Suprapubic skin (tissue), 4 donors: Measurements from ENCODE around the gene ASF1A. TPM values are rescaled to one million over a fixed set of nuclear protein-coding genes. Genes with fewer than 3 reads are reported as not detected.

Source experiments
- DNase-seq, 2 donors: peaks; one replicate each; pipeline ENCODE4 v3.0.0-alpha.2; 2019; ENCODE audit warnings: low spot score in 2 of 2
- H3K27ac ChIP-seq: fragments of 200-600 bp; sonication (generic); one replicate; pipeline ENCODE4 v1.5.1; 2019
- H3K27me3 ChIP-seq: fragments of 200-600 bp; sonication (generic); one replicate; pipeline ENCODE4 v1.5.1; 2019
- H3K36me3 ChIP-seq: fragments of 200-600 bp; sonication (generic); one replicate; pipeline ENCODE4 v1.5.1; 2019
- H3K4me1 ChIP-seq: fragments of 200-600 bp; sonication (generic); one replicate; pipeline ENCODE4 v1.5.1; 2019
- H3K4me3 ChIP-seq: fragments of 200-600 bp; sonication (generic); one replicate; pipeline ENCODE4 v1.5.1; 2019; ENCODE audit warnings: mild to moderate bottlenecking
- H3K9me3 ChIP-seq: fragments of 200-600 bp; sonication (generic); one replicate; pipeline ENCODE4 v1.5.1; 2019
- CTCF ChIP-seq, 2 donors: fragments of 200-600 bp in 1 of 2; fragments of 450-650 bp in 1 of 2; sonication (generic) in 1 of 2; IDR thresholded peaks; one replicate each; pipeline ENCODE4 v1.5.1; 2016 to 2019; ENCODE audit warnings: antibody characterized with exemption in 2 of 2, mild to moderate bottlenecking in 1 of 2, moderate library complexity in 1 of 2
- EP300 ChIP-seq: sonication (generic); formaldehyde crosslinking; IDR thresholded peaks from one replicate; pipeline ENCODE4 v1.6.1; 2017; ENCODE audit warnings: antibody characterized with exemption
- POLR2A ChIP-seq, 2 donors: fragments of 450-650 bp; IDR thresholded peaks; one replicate each; pipeline ENCODE4 v1.6.1; 2017; ENCODE audit warnings: antibody characterized with exemption in 2 of 2, mild to moderate bottlenecking in 2 of 2, moderate library complexity in 2 of 2
- POLR2AphosphoS5 ChIP-seq, 3 donors: sonication (generic); formaldehyde crosslinking; IDR thresholded peaks; one replicate each; pipeline ENCODE4 v1.6.1; 2017; ENCODE audit warnings: antibody characterized with exemption in 3 of 3
- WGBS: methylation state at CpG from one replicate; pipeline ENCODE4 v1.1.5; 2018; 5-methylcytosine and 5-hydroxymethylcytosine counted together
- total RNA-seq, 4 donors: library from RNA; depleted of rRNA; stranded (reverse); fragments of >200 nt; gene quantifications; one replicate each; pipeline ENCODE4 v1.1.0, GENCODE V29; 2016

Gene ASF1A
- total RNA-seq, 4 donors from 2014 or later, result 11.3 to 15.7 (median 13.6) TPM

DNA sequence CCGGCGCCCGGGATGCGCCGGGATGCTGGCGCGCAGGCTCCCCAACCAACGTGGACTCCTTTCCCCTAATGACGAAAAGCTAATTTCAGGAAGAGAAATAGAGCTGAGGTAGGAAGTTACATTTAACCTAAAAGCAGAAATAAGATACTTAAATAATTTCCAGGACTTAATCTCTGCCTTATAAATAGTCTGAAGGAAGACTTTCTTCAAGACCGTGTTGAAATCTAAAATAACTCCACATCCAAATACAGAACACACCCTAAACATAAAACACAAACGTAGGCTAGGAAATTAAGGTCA, 1.3 kb downstream of the ASF1A start:
- Histone ChIP-seq H3K27ac (peak overlapping the region; percentile 96), H3K27me3 (no peaks in the 10 kb centered on the region), H3K9me3 (no peaks in the 10 kb centered on the region), H3K36me3 (peaks cover 6% of the 10 kb centered on the region), H3K4me1 (peaks cover 46% of the 10 kb centered on the region), H3K4me3 (peak overlapping the region; percentile 64)
- 0% methylated on average over 6 of the region's 11 CpGs for WGBS
- no peak for DNase-seq
- no peak for TF ChIP-seq CTCF (IDR thresholded peaks at IDR 0.05)
- no peak for TF ChIP-seq POLR2AphosphoS5 (IDR thresholded peaks at IDR 0.05)
- no peak for TF ChIP-seq POLR2A (IDR thresholded peaks at IDR 0.05)
- no peak for TF ChIP-seq EP300

- Histone ChIP-seq H3K36me3 (peaks cover 6% of the 10 kb centered on the region), H3K27ac (peak overlapping the region; percentile 96), H3K4me1 (peaks cover 48% of the 10 kb centered on the region), H3K4me3 (peak overlapping the region; percentile 64), H3K9me3 (no peaks in the 10 kb centered on the region), H3K27me3 (no peaks in the 10 kb centered on the region)
- DNase-seq, result no peak
- TF ChIP-seq POLR2A (IDR thresholded peaks at IDR 0.05), result no peak
- no peak for TF ChIP-seq EP300
- TF ChIP-seq POLR2AphosphoS5 (IDR thresholded peaks at IDR 0.05), result no peak
- no peak for TF ChIP-seq CTCF (IDR thresholded peaks at IDR 0.05)
- WGBS, result 58% methylated on average over 2 of the region's 2 CpGs
Measured at GRCh38 chr6:118895859-118896258, 1.9 kb downstream of the ASF1A start.

DNA sequence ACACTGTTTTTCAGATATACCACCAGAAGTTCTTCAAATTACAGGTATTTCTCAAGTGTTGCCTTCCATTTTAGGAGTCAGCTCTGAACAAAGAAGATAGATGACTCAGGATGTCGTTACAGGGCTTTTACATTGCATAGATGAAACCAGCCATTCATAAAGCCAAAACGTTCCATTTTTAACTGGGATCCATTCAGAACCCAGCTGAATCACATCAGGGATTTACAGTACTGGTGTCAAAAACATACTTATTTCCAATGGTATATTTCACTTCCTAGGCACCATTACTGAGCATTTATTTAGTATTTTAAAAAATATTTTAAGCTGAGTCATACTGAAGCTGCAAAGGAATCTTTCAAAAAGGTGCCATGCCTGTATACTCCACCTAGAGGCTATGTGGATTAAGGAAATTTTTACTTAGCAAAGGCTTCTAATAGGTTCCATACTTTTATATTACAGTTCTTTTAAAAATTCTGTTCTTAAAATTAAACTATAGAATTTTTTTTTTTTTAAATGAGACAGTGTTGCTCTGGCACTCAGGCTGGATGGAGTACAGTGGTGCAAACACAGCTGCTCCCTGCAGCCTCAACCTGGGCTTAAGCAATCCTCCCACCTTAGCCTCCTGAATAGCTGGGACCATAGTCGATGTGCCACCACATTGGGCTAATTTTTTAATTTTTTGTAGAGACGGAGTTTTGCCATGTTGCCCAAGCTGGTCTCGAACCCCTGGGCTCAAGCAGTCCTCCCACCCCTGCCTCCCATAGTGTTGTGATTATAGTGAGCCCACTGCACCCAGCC, 2.6 kb downstream of the ASF1A start:
- 70% methylated on average over 5 of the region's 5 CpGs for WGBS
- Histone ChIP-seq H3K27me3 (no peaks in the 10 kb centered on the region), H3K4me1 (peaks cover 50% of the 10 kb centered on the region), H3K9me3 (no peaks in the 10 kb centered on the region), H3K36me3 (peaks cover 6% of the 10 kb centered on the region), H3K4me3 (no peak overlapping the region), H3K27ac (no peak overlapping the region)
- no peak for DNase-seq
- TF ChIP-seq POLR2A (IDR thresholded peaks at IDR 0.05) (no peak), CTCF (IDR thresholded peaks at IDR 0.05) (peak in 1 of 2 donors; percentile 34)

DNA sequence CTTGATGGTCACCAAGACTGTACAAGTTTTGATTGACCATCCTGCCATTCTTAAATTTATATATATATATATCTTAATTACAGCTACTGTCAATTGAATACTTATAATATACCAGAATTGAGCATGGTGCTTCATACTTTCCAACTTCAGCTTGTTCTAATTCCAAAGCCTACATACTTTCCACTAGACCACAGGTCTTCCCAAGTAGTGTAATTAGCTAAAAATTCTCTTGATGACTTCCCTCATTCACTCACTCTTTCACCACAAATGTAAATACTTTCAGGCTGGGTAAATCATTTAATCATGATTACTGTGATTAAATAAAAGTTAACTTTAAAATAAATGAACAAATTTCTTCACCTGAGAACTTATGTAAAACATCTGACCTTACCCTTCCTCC, 3.4 kb downstream of the ASF1A start:
- H3K4me1 ChIP-seq, result peaks cover 42% of the 10 kb centered on the region

DNA sequence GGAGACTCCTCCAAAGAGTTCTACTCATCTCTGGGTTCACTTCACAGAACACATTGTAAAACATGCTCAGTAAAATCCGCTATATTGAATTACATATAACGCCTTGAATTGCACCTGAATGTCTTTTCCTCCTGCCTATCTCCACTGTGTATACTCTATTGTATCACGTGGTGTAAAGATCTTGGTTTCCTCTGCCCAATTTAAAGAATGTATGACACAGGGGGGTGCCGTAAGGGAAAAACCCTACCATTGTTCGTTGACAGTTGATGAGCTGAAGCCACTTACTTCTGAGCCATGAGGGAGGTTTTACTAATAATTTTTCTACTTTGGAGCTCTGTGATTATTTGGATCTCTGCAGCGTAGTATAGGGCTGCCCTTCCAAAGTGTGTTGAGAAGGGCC, 6.0 kb downstream of the ASF1A start:
- TF ChIP-seq EP300 (no peak), POLR2AphosphoS5 (IDR thresholded peaks at IDR 0.05) (no peak), POLR2A (IDR thresholded peaks at IDR 0.05) (no peak), CTCF (IDR thresholded peaks at IDR 0.05) (no peak)
- 87% methylated on average over 6 of the region's 6 CpGs for whole genome bisulfite sequencing
- Histone ChIP-seq H3K36me3 (peaks cover 17% of the 10 kb centered on the region), H3K27ac (no peak overlapping the region), H3K4me3 (no peak overlapping the region), H3K27me3 (no peaks in the 10 kb centered on the region), H3K9me3 (no peaks in the 10 kb centered on the region), H3K4me1 (peaks cover 36% of the 10 kb centered on the region)
- no peak for DNase-seq

More for the DNA sequence above, 3.4 kb downstream of the ASF1A start:
- Histone ChIP-seq H3K27ac (no peak overlapping the region), H3K27me3 (no peaks in the 10 kb centered on the region), H3K36me3 (peaks cover 8% of the 10 kb centered on the region), H3K4me3 (no peak overlapping the region), H3K9me3 (no peaks in the 10 kb centered on the region)
- DNase-seq, result no peak
- TF ChIP-seq CTCF (IDR thresholded peaks at IDR 0.05) (no peak), POLR2AphosphoS5 (IDR thresholded peaks at IDR 0.05) (no peak), POLR2A (IDR thresholded peaks at IDR 0.05) (no peak), EP300 (no peak)
